ENCODE data around the gene PPP6R3.
"Not testable (repeated sequence)": the region's sequence is repeated elsewhere in the genome, so short reads cannot be mapped to it uniquely, and the experiment has no call there.

The PPP6R3 gene

DNA sequence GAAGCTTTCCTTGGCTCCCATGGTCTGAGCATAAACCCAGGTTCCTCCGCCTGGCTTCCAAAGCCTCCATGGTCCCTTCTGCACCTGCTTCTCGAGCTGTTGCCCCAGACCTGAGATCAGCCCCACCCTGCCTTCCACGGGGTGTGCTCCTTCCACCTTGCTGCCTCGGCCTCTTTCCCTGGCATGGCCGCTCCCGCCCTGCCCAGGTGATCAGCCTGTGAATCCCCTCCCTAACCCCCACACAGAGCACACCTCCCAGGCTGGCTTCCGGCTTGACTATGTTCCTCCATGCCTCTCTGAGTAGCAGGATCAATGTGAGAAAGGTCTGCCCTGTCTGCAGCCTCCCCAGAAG is 2.7 kb upstream of the PPP6R3 start:
- Mint-ChIP-seq H3K4me3 (peak overlapping the region; percentile 56 to 64 (median 63)), H3K27ac (peak overlapping the region; percentile 33 to 74 (median 71)), H3K4me1 (peaks cover 13% of the 10 kb centered on the region), H3K36me3 (ENCODE audit: low read depth) (no peaks in the 10 kb centered on the region), H3K27me3 (ENCODE audit: low read depth) (peaks cover 3% of the 10 kb centered on the region), H3K9me3 (no peaks in the 10 kb centered on the region)
- TF ChIP-seq, protein P1, sequence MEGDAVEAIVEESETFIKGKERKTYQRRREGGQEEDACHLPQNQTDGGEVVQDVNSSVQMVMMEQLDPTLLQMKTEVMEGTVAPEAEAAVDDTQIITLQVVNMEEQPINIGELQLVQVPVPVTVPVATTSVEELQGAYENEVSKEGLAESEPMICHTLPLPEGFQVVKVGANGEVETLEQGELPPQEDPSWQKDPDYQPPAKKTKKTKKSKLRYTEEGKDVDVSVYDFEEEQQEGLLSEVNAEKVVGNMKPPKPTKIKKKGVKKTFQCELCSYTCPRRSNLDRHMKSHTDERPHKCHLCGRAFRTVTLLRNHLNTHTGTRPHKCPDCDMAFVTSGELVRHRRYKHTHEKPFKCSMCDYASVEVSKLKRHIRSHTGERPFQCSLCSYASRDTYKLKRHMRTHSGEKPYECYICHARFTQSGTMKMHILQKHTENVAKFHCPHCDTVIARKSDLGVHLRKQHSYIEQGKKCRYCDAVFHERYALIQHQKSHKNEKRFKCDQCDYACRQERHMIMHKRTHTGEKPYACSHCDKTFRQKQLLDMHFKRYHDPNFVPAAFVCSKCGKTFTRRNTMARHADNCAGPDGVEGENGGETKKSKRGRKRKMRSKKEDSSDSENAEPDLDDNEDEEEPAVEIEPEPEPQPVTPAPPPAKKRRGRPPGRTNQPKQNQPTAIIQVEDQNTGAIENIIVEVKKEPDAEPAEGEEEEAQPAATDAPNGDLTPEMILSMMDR (IDR thresholded peaks at IDR 0.05; ENCODE audit: unreplicated experiment in 3 of 3) = no peak

DNA sequence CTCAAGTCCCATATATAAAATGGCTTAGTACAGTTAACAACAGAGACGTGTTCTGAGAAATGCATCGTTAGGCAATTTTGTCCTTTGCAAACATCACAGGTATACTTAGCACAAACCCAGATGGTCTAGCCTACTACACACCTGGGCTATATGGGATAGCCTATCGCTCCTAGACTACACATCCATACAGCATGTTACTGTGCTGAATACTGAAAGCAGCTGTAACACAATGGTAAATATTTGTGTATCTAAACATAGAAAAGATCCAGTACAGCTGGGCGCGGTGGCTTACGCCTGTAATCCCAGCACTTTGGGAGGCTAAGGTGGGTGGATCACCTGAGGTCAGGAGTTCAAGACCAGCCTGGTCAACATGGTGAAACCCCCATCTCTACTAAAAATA is 2.2 kb upstream of the PPP6R3 start:
- H3K27me3 Mint-ChIP-seq (ENCODE audit: low read depth); H3K9me3 Mint-ChIP-seq; H3K36me3 Mint-ChIP-seq (ENCODE audit: low read depth): not testable (repeated sequence)
- Mint-ChIP-seq H3K4me3 (peak overlapping the region; percentile 56 to 64 (median 63)), H3K4me1 (peaks cover 15% of the 10 kb centered on the region), H3K27ac (peak overlapping the region; percentile 33 to 74 (median 71))

DNA sequence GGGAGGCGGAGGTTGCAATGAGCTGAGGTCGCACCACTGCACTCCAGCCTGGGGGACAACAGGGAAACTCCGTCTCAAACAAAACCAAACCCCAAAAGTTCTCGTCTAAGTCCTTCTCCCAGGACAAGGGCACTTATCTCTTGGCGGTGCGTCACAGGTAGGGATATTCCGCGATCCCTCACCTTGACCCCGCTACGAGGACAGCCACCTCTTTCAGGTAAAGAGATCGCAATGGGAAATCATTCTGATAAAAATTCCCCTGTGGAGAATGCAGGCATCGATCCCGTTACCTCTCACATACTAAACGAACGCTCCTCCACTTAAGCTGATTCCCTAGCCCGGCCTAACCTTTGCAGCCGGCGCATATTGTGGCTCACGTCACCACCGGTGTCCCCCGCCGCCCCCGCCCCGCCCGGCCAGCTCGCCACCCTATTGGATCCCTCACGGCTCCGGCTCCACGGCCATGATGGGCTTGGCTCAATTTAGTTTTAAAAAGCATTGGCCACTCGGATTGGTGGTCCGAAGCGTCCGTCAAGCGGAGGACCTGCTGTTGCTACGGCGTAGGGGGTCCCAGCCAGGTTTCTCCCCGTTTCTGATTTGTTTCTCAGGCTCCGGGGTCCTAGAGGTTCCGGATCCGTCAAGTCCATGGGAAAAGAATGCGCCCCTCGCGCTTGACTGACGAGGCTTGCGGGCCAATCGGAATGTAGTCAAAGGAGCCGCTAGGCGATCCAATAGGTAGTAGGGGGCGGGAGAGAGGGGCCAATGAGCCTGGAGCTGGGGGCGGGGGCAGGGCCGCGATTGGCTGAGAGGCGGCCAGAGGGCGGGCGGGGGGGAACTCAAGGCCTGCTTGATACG is 439 bp upstream of the PPP6R3 start:
- Mint-ChIP-seq H3K36me3 (ENCODE audit: low read depth) (peaks cover 4% of the 10 kb centered on the region), H3K4me3 (peak overlapping the region; percentile 87 to 89 (median 88)), H3K9me3 (no peaks in the 10 kb centered on the region), H3K27ac (peak overlapping the region; percentile 70 to 91 (median 91)), H3K27me3 (ENCODE audit: low read depth) (no peaks in the 10 kb centered on the region), H3K4me1 (peaks cover 24% of the 10 kb centered on the region)
- TF ChIP-seq, protein P1 (IDR thresholded peaks at IDR 0.05; ENCODE audit: unreplicated experiment in 3 of 3) = no peak

DNA sequence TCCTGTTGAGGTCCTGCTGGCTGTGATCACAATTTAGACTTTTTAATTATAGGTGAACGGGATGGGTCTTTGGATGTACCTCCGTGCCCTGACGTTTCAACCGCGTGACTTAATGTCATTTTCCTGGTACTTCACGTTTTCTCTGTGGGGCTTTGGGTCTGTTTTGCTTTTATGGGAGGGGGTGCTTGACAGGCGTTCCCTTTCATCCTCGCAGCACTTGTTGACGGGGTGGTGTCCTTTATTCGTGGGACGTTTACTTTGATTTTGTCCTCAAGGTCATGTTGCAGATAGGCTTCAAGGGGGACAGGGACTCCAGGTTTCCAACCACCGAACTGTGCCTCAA is 994 bp downstream of the PPP6R3 start:
- Mint-ChIP-seq H3K27ac (peak overlapping the region; percentile 70 to 91 (median 88)), H3K9me3 (no peaks in the 10 kb centered on the region), H3K27me3 (ENCODE audit: low read depth) (no peaks in the 10 kb centered on the region), H3K4me3 (peak overlapping the region; percentile 74 to 83 (median 82)), H3K4me1 (peaks cover 34% of the 10 kb centered on the region), H3K36me3 (ENCODE audit: low read depth) (peaks cover 11% of the 10 kb centered on the region)
- TF ChIP-seq, protein P1 (IDR thresholded peaks at IDR 0.05; ENCODE audit: unreplicated experiment in 3 of 3) = no peak

DNA sequence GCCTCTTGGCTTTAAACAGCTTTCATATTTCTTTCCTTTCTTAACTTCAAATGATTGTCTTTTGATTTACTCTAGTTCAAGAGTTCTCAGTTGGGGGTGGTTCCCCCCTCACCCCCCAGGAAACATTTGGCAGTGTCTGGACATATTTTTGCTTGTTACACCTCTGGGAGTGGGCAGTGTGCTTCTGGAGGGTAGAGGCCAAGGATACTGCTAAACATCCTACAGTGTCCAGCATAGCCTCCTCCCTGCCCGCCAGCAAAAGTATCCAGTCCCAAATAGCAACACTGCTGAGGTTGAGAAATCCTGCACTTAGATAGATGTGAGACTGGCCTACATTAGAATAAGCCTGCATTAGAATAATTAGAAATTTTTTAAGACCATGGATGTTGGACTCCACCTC is 3.2 kb downstream of the PPP6R3 start:
- TF ChIP-seq, protein P1 (IDR thresholded peaks at IDR 0.05; ENCODE audit: unreplicated experiment in 3 of 3) = no peak
- Mint-ChIP-seq H3K27ac (peak overlapping the region in 1 of 3 experiments; percentile 35), H3K36me3 (ENCODE audit: low read depth) (peaks cover 25% of the 10 kb centered on the region), H3K9me3 (no peaks in the 10 kb centered on the region), H3K4me1 (peaks cover 49% of the 10 kb centered on the region), H3K27me3 (ENCODE audit: low read depth) (no peaks in the 10 kb centered on the region), H3K4me3 (peak overlapping the region; percentile 76 to 78 (median 77))

DNA sequence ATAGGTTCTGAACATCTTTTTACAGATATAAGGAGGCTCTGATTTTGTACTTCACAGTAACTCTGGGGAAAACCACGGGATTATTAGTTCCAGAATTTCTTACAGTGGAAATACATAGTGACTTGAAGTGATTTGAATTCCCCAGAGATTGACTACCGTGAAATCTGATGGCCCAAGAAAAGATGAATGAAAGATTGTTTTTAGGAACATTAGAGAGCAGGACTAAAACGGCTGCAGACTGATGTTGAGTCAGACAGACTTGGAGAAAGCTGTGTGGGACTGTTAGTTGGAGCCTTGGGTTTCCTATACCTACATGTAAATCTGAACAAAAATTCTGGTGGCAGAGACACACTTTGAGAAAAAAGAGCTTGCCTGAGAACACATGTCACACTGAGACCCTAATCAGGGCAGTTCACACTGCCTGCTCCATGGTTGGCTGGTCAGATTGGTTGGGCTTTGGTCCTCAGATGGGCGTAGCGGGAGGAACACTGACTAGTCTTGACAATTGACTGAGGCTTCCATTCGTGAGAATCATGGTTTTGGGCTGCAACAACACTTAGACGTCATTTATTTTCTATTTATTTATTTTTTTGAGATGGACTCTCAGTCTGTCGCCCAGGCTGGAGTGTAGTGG is 6.8 kb downstream of the PPP6R3 start:
- Mint-ChIP-seq H3K4me3 (no peak overlapping the region), H3K4me1 (peaks cover 75% of the 10 kb centered on the region), H3K9me3 (peaks cover 12% of the 10 kb centered on the region), H3K36me3 (ENCODE audit: low read depth) (peaks cover 56% of the 10 kb centered on the region), H3K27ac (no peak overlapping the region), H3K27me3 (ENCODE audit: low read depth) (no peaks in the 10 kb centered on the region)
- TF ChIP-seq, protein P1 (IDR thresholded peaks at IDR 0.05; ENCODE audit: unreplicated experiment in 3 of 3) = no peak
